GM18861 (cell line): ENCODE data around the gene NPAS3.

Experiments used
- ATAC-seq: cut with Tn5 transposase; IDR thresholded peaks from one replicate; pipeline ENCODE4 v1.9.1; 2021; ENCODE audit not compliant: unreplicated experiment

The NPAS3 gene

DNA sequence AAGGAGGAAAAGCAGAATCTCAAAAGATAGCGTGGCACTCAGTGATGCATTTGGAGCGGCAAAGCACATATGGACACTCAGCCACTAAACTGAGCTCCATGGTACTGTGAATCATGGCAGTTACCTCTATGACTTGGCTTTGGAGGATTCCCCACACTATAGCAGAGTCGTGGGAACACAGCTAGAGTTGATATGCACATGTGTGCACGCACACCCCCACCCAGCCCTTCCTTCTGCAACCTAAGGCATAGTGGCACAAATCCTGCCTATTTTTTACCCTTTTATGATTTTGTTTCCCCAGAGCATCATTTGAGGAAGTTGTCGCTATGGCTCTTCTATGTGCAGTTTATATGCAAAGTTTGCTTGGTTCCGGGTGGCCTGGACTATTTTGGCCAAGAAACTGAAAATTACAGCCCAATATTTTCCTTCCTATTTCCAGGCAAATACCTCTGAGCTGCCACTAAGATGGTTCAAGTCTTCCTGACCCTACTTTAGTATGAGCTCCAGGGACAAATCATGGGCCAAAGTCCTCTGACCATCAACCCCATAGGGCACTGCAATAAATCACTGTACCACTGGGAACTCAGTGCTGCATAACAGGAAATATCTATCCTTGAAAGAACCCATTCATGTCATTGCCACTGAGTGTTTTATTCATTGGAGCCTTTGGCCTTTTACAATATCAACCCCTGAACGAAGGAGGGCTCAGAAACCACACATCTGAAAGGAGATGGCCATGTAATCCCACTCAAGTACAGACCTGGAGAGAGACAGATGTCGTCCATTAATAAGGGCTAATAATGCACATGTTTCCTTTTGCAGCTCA lies 834.7 kb downstream of the NPAS3 start:
- no peak for ATAC-seq

DNA sequence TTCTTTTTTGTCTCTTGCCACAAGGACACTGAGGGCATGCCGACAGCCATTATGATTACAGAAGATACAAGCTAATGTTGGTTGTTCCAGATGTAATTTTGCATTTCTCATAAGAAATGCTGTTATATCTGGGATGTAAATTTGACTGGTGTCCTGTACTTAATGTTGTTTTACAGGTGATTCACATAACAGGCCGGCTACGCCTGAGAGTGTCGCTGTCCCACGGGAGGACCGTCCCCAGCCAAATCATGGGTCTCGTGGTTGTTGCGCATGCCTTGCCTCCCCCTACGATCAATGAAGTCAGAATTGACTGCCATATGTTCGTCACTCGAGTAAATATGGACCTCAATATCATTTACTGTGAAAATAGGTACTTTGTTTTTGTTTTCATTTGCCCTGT lies 835.5 kb downstream of the NPAS3 start:
- ATAC-seq: no peak

DNA sequence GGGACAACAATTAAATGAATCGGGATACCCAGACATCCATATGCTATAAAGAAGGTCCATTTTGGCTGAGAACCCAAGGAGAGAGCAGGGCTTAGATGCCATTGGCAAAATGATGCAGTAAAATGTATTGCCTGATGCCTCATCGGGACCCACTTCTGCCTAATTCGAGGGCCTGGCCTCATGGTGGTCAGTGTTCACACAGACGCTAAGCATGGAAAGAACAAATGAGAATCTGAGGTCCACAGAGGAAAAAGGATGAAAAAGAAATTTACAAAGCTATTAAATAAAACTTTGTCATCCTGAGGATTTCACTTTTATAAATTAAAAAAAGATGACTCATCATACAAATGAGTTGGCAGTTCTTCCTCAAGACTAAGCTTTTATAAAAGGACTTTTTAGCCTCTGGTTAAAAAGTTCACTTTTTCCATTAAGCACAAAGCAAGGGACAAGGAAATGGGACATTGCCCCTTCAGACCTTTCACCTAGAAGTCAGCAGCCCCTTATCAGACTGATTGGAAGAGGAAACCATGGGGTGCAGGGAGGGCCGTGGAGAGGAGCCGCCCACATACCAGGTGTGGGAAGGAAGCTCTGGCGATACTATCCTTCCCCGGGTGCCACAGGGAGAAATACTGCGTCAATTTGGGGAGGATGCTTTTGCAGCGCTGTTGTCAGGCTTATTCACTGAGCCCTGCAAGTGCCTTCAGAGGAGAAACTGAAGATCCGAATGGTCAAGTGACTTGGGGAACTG lies 836.2 kb downstream of the NPAS3 start:
- ATAC-seq: no peak

DNA sequence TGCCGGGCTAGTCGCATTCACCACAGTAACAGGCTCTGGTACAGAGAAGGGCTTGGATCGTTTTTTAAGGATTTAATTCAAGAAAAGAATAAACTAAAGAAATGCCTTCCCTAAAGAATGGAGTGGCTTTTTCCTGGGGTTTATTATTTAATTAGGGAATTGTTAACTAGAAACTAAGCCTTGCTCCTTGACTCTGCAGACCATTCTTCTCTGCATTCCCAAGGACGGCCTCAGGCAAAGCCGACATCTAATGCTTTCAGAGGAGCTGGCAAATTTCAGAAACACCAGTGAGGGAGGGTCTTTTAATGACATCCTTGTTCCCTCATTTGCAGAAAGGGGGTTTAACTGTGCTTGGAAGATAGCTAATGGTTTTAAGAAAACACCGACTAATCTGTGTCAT lies 838.2 kb downstream of the NPAS3 start:
- no peak for ATAC-seq

DNA sequence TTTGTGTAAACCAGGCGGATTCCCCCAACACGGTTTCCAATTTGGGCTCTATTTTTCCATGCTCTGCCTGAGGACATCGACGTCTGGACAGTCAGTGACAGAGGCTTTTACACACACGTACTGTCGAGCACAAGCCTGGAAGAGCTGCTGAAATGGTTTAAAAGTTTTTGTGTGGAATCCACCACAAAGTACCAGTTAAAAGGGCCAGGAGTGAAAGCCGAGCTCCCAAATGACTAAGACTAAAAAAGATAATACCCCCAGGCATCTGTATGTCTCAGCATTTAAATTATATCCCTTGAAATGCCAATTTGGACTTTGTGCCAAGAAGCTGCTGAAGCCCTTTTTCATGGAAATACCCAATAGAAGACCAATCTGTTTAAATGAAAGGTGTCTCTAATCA lies 839.0 kb downstream of the NPAS3 start:
- ATAC-seq: no peak

DNA sequence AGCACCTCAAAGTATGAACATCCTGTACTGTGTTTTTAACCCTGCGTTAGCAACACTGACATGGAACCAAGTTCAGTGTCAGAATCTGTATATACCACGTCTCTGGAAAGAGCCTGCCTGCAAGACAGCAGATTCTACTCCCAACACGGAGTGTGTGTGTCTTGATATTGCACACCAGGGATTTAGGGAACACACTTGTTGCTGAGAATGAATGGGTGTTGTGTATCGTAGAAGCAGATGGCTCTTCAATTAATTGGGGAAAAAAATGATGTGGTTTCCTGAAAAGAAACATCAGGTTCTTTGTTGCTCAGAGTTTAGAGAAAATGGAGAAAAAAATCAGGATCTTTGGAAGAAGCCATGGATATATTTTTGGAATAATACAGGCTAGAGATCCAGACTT lies 841.4 kb downstream of the NPAS3 start:
- no peak for ATAC-seq

DNA sequence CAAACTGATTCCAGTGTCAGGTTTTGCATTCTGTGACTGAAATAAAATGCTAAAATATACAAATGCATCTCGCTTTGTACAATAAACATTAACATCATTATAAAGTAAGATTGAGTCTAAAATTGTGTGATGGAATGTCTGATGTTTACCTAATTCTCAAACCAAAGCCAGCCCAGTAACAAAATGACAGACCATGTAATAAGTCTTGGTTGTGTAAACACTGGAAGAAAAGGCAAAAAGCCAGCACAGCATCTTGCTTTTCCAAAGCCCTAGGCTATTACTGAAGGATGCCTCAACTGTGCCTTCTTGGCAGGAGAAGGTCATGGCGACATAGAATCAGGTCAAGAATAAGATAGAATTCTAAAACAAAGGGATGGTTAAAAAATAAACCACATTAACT lies 842.6 kb downstream of the NPAS3 start:
- no peak for ATAC-seq

DNA sequence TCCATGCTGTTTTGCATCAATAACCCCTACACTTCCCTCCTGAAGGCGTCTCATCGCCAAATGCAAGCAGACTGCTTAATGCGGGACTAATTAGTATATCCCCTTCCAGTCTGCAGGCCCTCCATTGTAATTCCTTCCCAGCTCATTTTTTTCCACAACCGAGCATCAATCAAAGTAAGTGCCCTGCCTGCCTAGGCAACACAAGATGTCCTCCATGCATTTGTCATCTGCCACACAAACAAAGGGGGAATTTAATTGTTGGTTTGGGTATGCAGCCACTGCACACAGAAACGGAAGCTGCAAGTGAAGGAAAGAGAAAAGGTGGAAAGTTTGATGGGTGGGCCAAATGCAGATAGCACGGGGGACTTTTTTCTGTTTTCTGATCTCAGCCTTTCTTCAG lies 844.2 kb downstream of the NPAS3 start:
- ATAC-seq: no peak

DNA sequence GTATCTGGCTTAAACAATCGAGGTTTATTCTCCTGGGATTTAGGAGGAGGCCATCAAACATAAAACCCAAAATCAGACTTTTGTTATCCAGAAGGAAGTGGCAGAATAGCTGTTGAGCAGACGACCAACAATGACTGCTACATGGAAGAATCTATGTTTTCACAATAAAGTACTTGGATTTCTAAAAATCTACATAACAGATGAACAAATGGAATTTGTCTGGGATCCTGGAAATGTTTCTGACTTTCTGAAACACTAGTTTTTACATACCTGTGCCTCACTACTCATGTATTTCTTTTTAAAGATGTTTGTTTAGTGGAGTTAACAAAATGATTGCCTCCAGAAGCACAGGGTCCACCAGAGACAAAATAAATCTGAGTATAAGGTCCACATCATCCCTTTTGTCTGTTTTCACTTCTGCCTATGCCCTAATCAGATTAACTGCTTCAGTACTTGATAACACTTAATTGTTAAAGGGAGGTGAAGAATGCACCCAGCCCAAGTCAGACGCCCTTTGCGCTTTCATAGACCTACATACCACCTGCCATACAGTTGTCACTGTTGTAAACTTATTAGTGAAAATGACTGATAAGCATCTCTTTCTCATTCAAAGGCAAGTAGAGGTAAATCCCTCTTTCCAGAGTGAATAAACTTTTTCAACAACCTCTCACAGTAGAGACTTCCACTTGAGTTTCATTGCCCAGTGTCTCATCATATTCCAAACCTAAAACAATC lies 847.6 kb downstream of the NPAS3 start:
- ATAC-seq: no peak

DNA sequence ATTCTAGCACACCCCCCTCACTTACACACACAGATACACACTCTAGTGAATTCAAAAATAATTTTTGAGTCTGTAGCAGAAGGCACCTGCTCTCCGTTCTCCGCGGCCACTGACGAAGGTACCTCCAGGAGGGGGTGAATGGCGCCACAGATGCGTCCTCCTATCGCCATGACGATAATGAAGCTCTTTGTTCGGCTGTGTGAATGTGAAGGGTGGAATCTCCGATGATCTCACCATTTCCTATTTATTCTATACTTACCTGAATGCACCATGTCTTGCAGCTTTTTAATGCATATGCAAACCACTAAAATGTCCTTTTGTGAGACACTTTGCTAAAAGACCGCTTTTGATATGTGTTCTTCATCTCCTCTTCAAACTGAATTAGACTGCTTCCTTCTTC lies 849.5 kb downstream of the NPAS3 start:
- ATAC-seq: no peak

DNA sequence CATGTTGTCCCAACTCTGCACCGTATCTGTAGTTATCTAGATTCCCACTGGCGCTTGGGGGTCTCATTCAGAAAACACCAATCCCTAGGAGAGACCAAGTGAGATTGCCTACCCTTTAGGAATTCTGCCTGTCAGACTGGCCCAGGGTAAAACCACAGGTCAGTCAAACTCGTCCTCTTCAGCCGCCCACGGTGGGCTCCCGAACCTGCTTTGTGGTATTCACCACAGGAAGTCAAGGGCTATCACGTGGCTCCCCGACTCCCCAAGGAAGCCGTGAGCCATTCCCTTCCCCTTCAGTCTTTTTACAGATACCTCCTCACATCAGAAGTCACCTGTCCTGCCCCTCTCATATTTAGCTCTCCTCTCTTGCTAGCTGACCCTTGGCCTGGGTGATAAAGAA lies 852.3 kb downstream of the NPAS3 start:
- no peak for ATAC-seq

DNA sequence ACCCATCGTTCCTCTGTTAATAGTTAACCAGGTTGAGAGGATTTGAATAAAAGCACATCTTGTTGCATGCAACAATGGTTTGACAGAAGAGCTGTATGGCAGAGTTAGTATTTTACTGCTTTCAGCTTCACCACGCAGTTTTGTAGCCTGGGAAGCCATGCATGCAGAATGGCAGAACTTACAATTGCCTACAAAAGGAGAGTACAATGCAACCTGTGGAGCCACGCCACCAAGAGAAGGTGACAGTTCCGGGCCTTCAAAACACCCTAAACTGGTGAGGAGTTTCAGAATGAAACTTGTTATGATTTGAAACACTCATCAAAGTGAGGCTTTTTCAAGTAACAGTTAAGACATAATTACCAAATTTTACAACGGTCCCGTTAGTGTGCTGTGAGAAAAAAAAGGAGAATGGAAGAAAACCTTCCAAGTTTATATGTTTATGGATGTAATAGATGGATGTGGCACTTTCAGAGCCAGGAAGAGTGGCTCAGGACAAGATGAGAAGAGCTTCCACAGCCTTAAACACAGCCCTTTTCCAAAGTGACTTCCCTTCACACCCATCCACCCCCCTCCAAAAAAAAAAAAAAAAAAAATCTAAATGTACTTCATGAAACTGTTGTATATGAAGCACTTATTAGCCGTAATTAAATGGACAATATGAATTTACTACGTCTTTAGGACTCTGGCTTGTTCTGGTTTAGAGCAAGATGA lies 853.5 kb downstream of the NPAS3 start:
- peak; percentile 83 for ATAC-seq

DNA sequence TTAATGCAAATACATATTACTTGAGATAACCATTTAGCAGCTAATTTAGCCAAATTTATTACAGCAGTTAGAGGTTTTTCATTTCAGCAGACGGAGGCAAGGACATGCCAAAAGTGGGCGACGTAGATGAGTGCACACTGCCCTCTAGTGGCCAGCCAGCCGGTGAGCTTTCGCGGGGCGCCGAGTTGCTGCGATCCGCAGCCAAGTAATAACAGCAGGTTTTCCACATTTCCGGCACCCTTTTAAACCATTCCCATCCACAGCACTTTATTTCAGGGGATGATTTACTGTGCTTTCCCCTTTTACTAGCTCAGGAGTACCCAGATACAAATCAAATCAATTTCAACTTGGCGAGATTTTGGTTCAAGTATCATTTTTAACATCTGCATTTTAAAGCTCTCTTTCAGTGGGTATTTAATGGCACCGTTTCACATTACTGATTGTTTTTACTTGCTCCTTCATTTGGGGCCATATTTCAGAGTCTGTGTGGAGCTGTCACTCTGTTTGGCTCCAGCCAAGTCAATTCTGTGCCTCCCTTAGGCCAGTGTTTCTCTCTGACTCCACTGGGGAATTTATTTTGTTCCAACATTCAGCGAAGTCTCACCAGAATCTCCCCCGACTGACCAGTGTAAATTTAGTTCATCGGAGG lies 854.2 kb downstream of the NPAS3 start:
- ATAC-seq: no peak

DNA sequence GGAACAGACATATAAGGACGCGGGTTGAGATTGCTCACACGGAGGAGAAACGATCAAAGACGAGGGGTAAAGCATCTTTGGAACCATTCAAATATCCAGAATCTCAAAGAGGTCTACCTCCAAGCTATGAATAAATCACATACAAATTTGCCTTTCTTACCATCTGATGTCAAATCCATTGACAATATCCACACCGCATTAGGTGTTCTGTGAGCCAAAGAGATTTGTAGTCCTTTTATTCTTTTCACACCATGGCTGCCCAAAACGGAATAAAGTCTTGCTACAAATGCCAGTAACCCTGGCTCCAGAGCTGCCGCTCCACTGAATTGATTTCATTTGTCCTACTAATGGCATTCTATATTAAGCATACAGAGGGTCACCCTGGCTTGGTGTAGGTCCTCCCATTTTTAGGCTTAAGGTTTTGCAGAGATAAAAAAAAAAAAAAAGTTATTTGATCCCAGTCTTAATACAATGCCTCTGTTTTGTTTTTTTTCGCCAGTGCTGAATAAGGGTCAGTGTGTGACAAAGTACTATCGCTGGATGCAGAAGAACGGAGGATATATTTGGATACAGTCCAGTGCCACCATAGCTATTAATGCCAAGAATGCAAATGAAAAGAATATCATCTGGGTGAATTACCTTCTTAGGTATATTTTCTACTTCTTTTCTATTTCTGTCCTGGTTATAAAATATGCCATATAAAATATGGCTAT lies 854.9 kb downstream of the NPAS3 start:
- no peak for ATAC-seq

DNA sequence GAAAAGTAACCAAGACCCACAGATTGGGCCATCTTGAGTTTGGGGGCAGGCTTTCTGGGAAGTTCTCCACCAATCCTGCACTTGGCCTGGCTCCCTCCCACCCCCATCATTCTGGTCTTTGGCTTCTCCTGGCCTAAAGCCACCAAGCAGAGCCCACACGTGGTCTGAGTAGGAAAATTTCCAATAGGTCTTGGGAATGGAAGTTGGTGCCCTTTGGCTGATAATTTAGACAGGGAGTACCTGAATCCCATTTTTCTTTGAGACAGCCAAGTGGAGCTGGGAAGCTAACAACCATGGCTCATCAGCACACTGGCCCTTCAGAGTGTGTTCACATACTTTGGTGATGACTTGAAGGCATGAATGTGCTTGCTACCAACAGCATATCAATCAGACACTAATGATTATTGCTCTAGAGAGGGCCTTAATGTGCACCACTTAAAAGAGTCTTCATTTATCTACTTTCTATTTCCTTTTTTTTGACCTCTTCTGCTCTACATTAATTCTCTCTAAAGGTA lies 856.2 kb downstream of the NPAS3 start:
- no peak for ATAC-seq

DNA sequence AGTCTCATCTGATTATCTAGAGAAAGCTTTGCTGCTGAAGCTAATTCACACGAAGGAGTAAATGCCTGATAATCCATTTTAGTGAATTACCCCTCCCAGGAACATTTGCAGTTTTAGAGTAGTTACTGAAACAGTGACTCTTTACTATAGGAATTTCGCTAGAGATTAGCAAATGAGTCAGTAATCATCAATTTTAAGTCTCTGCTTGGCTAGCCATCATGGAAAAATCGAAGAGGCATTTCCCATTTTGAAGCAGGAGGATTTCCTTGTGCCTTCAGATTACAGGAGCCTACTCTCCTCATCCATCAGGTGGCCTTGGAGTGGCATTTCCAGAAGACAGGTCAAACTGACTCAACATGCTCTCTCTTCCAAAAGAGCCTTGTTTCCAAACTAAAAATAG lies 857.7 kb downstream of the NPAS3 start:
- ATAC-seq: no peak

DNA sequence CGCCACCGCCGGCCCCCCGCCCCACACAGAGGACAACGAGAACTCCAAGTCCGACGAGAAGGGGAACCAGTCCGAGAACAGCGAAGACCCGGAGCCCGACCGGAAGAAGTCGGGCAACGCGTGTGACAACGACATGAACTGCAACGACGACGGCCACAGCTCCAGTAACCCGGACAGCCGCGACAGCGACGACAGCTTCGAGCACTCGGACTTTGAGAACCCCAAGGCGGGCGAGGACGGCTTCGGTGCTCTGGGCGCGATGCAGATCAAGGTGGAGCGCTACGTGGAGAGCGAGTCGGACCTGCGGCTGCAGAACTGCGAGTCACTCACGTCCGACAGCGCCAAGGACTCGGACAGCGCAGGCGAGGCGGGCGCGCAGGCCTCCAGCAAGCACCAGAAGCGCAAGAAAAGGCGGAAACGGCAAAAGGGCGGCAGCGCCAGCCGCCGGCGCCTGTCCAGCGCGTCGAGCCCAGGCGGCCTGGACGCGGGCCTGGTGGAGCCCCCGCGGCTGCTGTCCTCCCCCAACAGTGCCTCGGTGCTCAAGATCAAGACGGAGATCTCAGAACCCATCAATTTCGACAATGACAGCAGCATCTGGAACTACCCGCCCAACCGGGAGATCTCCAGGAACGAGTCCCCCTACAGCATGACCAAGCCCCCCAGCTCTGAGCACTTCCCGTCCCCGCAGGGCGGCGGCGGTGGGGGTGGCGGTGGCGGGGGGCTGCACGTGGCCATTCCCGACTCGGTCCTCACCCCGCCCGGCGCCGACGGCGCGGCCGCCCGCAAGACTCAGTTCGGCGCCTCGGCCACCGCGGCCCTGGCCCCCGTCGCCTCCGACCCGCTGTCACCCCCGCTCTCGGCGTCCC lies 861.3 kb downstream of the NPAS3 start:
- ATAC-seq: no peak

DNA sequence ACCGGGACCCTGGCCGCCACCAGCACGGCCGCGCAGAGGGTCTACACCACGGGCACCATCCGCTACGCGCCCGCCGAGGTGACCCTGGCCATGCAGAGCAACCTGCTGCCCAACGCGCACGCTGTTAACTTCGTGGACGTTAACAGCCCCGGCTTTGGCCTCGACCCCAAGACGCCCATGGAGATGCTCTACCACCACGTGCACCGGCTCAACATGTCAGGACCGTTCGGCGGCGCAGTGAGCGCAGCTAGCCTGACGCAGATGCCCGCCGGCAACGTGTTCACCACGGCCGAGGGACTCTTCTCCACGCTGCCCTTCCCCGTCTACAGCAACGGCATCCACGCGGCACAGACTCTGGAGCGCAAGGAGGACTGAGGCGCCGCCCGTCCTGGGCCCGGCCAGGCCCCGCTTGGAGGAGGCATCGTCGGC lies 862.1 kb downstream of the NPAS3 start:
- ATAC-seq: no peak

DNA sequence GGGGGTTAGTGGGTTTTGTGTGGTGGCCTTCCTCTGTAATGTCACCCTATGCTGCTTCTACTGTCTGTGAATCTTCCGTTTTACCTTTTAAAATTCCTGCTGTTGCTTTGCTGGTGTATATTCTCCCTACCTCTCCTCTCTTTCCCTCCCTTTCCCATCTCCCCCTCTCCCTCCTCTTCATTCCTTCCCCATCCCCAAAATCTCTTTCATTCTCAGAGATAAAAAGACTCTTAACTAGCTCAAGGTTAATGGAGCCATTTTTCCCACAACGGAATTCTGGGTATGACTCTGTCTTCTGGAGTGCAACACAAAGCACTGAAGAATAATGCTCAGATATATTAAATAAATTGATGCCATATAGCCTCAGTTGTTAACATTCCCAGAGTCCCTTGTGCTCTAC lies 864.1 kb downstream of the NPAS3 start:
- no peak for ATAC-seq
